Measurements from ENCODE around the gene SUSD1. TPM values are rescaled to one million over a fixed set of nuclear protein-coding genes. Genes with fewer than 3 reads are reported as not detected.
A peak's percentile ranks its signal among the peaks of the same experiment; 100 is the strongest.

The SUSD1 gene
- total RNA-seq, 4 donors from 2014 or later: 1.6 to 8.2 (median 4.4) TPM

DNA sequence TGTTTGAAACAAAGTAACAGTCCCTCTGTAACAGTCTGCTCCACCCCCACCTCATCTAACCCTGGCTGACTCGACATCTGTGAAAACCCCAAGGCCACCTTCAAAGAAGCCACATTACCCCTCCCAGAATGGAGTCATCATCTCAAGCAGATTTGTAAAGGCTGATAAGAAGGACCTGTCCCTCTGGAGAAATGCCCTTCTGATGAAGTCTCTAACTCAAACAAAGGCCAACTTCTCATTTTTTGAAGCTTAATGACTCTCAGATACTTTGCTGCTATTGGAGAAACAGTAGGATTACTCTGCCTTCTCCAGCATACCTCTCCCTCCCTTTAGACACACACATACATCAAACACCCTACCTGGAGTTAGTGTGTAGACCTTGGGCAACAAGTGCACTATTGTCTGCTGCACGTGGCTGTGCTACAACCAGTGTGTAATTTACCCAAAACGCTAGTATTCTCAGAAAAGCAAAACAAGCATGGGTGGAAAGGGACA, 5.3 kb upstream of the SUSD1 start:
- H3K27ac ChIP-seq: no peak overlapping the region
- TF ChIP-seq POLR2AphosphoS5 (IDR thresholded peaks at IDR 0.05) (no peak), CTCF (IDR thresholded peaks at IDR 0.05) (no peak), POLR2A (IDR thresholded peaks at IDR 0.05) (no peak), EP300 (IDR thresholded peaks at IDR 0.05) (no peak)
- H3K4me1 ChIP-seq: no peaks in the 10 kb centered on the region
- DNase-seq (ENCODE audit: low spot score in 2 of 2): no peak
- no peaks in the 10 kb centered on the region for H3K9me3 ChIP-seq
- no peaks in the 10 kb centered on the region for H3K27me3 ChIP-seq
- H3K4me3 ChIP-seq: no peak overlapping the region
- H3K36me3 ChIP-seq: no peaks in the 10 kb centered on the region
- WGBS: 32% methylated on average over 3 of the region's 3 CpGs

DNA sequence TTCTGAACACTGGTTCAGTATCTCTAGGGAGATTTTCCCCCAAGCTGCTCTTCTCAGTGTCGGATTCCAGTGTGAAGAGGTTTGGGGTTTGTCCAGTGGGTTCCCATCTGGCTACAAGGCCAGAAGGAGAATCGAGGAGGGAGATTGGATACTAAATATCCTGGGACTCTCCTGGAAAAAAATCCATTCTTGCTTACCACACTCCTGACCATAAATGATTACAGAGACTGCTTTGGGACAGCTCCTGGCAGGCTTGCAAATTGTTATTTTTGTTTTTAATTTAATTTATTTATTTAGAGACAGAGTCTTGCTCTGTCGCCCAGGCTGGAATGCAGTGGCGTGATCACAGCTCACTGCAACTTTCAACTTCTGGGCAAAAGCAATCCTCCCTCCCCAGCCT, 4.7 kb upstream of the SUSD1 start:
- Histone ChIP-seq H3K4me3 (no peak overlapping the region), H3K27me3 (no peaks in the 10 kb centered on the region), H3K36me3 (no peaks in the 10 kb centered on the region), H3K4me1 (no peaks in the 10 kb centered on the region), H3K27ac (no peak overlapping the region), H3K9me3 (no peaks in the 10 kb centered on the region)
- 50% methylated on average over 4 of the region's 4 CpGs for WGBS
- DNase-seq (ENCODE audit: low spot score in 2 of 2): no peak
- TF ChIP-seq EP300 (IDR thresholded peaks at IDR 0.05) (no peak), CTCF (IDR thresholded peaks at IDR 0.05) (no peak), POLR2AphosphoS5 (IDR thresholded peaks at IDR 0.05) (no peak), POLR2A (IDR thresholded peaks at IDR 0.05) (no peak)

GRCh38 chr9:112176524-112176923, 1.4 kb upstream of the SUSD1 start:
- H3K27ac ChIP-seq: no peak overlapping the region
- no peak for DNase-seq (ENCODE audit: low spot score in 2 of 2)
- H3K4me1 ChIP-seq: peaks cover 15% of the 10 kb centered on the region
- WGBS: 71% methylated on average over 5 of the region's 5 CpGs
- no peak overlapping the region for H3K4me3 ChIP-seq
- no peak for TF ChIP-seq POLR2AphosphoS5 (IDR thresholded peaks at IDR 0.05)
- no peak for TF ChIP-seq CTCF (IDR thresholded peaks at IDR 0.05)
- TF ChIP-seq EP300 (IDR thresholded peaks at IDR 0.05): no peak
- no peak for TF ChIP-seq POLR2A (IDR thresholded peaks at IDR 0.05)
- no peaks in the 10 kb centered on the region for H3K36me3 ChIP-seq
- no peaks in the 10 kb centered on the region for H3K9me3 ChIP-seq
- no peaks in the 10 kb centered on the region for H3K27me3 ChIP-seq

GRCh38 chr9:112175796-112176315, 759 bp upstream of the SUSD1 start:
- TF ChIP-seq POLR2AphosphoS5 (IDR thresholded peaks at IDR 0.05) (no peak), POLR2A (IDR thresholded peaks at IDR 0.05) (no peak), EP300 (IDR thresholded peaks at IDR 0.05) (no peak), CTCF (IDR thresholded peaks at IDR 0.05) (no peak)
- H3K27me3 ChIP-seq: no peaks in the 10 kb centered on the region
- WGBS: 88% methylated on average over 17 of the region's 17 CpGs
- H3K27ac ChIP-seq: no peak overlapping the region
- peak overlapping the region; percentile 86 for H3K4me3 ChIP-seq
- no peaks in the 10 kb centered on the region for H3K36me3 ChIP-seq
- DNase-seq (ENCODE audit: low spot score in 2 of 2): no peak
- no peaks in the 10 kb centered on the region for H3K9me3 ChIP-seq
- H3K4me1 ChIP-seq: peaks cover 16% of the 10 kb centered on the region

GRCh38 chr9:112174222-112174964, 704 bp downstream of the SUSD1 start:
- Histone ChIP-seq H3K27ac (peak overlapping the region; percentile 62), H3K4me3 (peak overlapping the region; percentile 86), H3K9me3 (no peaks in the 10 kb centered on the region), H3K36me3 (no peaks in the 10 kb centered on the region), H3K27me3 (no peaks in the 10 kb centered on the region), H3K4me1 (peaks cover 28% of the 10 kb centered on the region)
- 3% methylated on average over 40 of the region's 42 CpGs for WGBS
- peak in 1 of 2 donors; percentile 67 for DNase-seq (ENCODE audit: low spot score in 2 of 2)
- TF ChIP-seq POLR2A (IDR thresholded peaks at IDR 0.05): no peak
- TF ChIP-seq EP300 (IDR thresholded peaks at IDR 0.05): no peak
- no peak for TF ChIP-seq CTCF (IDR thresholded peaks at IDR 0.05)
- no peak for TF ChIP-seq POLR2AphosphoS5 (IDR thresholded peaks at IDR 0.05)
